Activated T-cell treated with anti-CD3 and anti-CD28 coated beads, Interleukin-2, amount 50 U/mL, for 4 hours (primary cell): ENCODE results near the gene AREL1. TPM values are rescaled to one million over a fixed set of nuclear protein-coding genes. Genes with fewer than 3 reads are reported as not detected.

Source experiments
- ATAC-seq, 2 donors: fragments of 200-7000 bp; cut with Tn5 transposase; one replicate each; pipeline ENCODE4 v1.10.0; 2021
- DNase-seq: peaks from one replicate; pipeline ENCODE4 v3.0.0-alpha.2; 2020
- H3K27me3 Mint-ChIP-seq: one replicate; pipeline ENCODE4 v1.8.0; 2021; ENCODE audit warnings: low read depth, mixed read lengths
- H3K36me3 Mint-ChIP-seq: one replicate; pipeline ENCODE4 v1.8.0; 2022; ENCODE audit warnings: mixed read lengths; ENCODE audit not compliant: insufficient read depth
- H3K4me1 Mint-ChIP-seq: one replicate; pipeline ENCODE4 v1.8.0; 2021; ENCODE audit warnings: low read depth, mixed read lengths
- H3K4me3 Mint-ChIP-seq: one replicate; pipeline ENCODE4 v1.8.0; 2021; ENCODE audit warnings: mild to moderate bottlenecking, moderate library complexity, mixed read lengths
- H3K9me3 Mint-ChIP-seq: one replicate; pipeline ENCODE4 v1.8.0; 2021; ENCODE audit warnings: mixed read lengths
- total RNA-seq, 3 donors: library from RNA; stranded (reverse); gene quantifications; one replicate each; pipeline ENCODE4 v1.2.1, GENCODE V29; 2021

The AREL1 gene
- total RNA-seq, 3 donors from 2014 or later = 31.1 to 38.0 (median 32.5) TPM

DNA sequence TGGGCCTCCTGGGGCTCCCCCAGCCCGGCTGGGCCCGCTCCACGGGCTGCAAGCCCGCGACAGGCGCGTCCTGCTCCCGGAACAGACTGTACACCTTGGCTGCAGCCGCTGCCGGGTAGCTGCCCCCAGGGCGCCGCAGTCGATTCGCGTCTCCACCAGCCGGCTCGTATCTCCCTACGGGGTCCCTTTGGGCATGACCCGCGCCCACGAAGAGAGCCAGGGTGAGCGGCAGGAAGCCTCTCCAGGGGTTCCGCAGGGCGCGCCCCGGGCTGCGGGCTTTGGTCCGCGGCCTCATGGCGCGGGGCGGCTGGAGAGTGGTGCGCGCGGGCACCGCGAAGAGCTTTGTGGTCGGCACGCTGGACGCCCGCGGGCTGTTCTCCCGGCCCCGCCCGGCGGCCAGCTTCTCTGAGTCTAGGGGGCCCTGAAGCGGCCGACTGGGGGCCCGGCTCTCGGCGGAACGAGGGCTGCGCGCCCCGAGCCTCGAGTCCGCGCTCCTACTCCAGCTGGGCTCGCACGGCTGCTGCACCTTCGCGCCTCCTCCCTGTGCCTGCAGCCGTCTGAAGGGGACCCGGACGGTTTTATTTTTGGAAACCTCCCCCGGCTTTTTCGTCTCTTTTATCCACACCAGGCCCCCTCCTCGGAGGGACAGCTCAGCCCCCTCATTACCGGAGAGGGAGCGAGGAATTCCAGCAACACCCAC is 101.1 kb downstream of the AREL1 start, which contains the start of gene LTBP2:
Gene LTBP2, minus strand, starts transcription at position 588 of the 700 bp plus-strand sequence. Its CDS starts 293 bp downstream, at position 295.
- H3K36me3 Mint-ChIP-seq = no peaks in the 10 kb centered on the region
- peaks cover 31% of the 10 kb centered on the region for H3K4me1 Mint-ChIP-seq
- no peak for DNase-seq

More for the DNA sequence above, 101.1 kb downstream of the AREL1 start, which contains the start of gene LTBP2:
- Mint-ChIP-seq H3K27me3 (peaks cover 9% of the 10 kb centered on the region), H3K4me3 (peak within 1 kb of the TSS; percentile 76), H3K9me3 (no peaks in the 10 kb centered on the region)
- peak; percentile 19 to 35 for ATAC-seq

Other genes with a start within 250 kb of the AREL1 start
- 10 to 100 TPM in 2 of 3 donors, 1 to 10 TPM in 1; 10.0 to 11.7 (median 11.1) TPM for gene NPC2, start 219.8 kb downstream of the AREL1 start, total RNA-seq
- gene ISCA2, start 219.3 kb downstream of the AREL1 start, total RNA-seq = 10 to 100 TPM; 25.9 to 28.6 (median 28.0) TPM
- gene LTBP2, start 100.8 kb downstream of the AREL1 start, total RNA-seq = under 1 TPM; 0.21 to 0.35 (median 0.30) TPM
- gene FCF1, start 64 bp upstream of the AREL1 start, total RNA-seq = 10 to 100 TPM; 87.9 to 93.6 (median 91.0) TPM
- 10 to 100 TPM; 45.8 to 49.6 (median 47.4) TPM for gene YLPM1, start 50.2 kb upstream of the AREL1 start, total RNA-seq
- gene PROX2, start 163.1 kb upstream of the AREL1 start, total RNA-seq = under 1 TPM in 2 of 3 donors, not detected in 1; 0.13 to 0.35 TPM
- 100 to 1,000 TPM; 104 to 107 (median 106) TPM for gene DLST, start 168.8 kb upstream of the AREL1 start, total RNA-seq
- 10 to 100 TPM; 13.2 to 20.7 (median 17.3) TPM for gene RPS6KL1, start 210.2 kb upstream of the AREL1 start, total RNA-seq
- under 1 TPM; 0.18 to 0.38 (median 0.18) TPM for gene PGF, start 242.5 kb upstream of the AREL1 start, total RNA-seq